ENCODE measurements around the gene IRX6. TPM values are rescaled to one million over a fixed set of nuclear protein-coding genes. Genes with fewer than 3 reads are reported as not detected.

IRX6 gene
- total RNA-seq, result under 1 TPM; 0.27 to 0.28 TPM

DNA sequence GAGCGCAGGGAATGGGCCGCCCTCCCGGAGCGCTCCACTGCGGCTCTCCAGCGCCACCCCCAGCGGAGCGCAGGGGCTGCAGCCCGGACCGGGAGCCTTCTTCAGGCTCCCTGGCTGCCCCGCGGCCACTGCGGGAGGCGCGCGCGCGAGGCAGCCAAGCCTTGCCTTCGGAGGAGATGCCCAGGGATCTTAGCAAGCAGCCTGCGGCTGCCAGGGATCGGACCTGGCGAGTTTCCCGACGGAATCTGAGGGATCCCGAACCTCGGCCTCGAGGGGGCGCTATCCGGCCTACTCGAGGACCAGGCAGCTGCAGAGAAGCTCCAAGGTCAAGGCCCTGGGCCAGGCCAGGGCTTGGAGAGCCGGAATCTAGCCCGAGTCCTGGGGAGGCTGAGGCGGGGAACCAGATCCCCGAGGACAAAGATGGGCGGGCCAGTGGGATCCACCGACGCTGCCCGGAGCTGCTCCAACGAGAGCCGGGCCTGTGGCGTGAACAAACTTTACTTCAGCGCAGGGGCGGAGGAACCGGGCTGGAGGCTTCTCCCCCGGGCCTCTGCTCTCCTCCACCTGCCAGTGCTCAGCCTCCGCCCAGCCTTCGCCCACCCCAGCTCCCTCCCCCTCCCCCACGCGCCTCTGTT, at the start of gene IRX6:
TSS of gene IRX6 (plus strand) at position 567 of the 635 bp plus-strand sequence. CDS start 889 bp downstream, outside the sequence.
- no peak for DNase-seq (ENCODE audit: low spot score)
- Histone ChIP-seq H3K27ac (no peak within 1 kb of the TSS), H3K27me3 (replicated peaks; ENCODE audit: insufficient read depth) (peaks cover 22% of the 10 kb centered on the region), H3K4me1 (replicated peaks) (no peaks in the 10 kb centered on the region), H3K9me3 (no peaks in the 10 kb centered on the region), H3K36me3 (no peaks in the 10 kb centered on the region), H3K4me3 (no peak within 1 kb of the TSS)
- 3% methylated on average over 45 of the region's 49 CpGs for WGBS
- no peak for TF ChIP-seq POLR2A (IDR thresholded peaks at IDR 0.05)
- TF ChIP-seq, protein P1, sequence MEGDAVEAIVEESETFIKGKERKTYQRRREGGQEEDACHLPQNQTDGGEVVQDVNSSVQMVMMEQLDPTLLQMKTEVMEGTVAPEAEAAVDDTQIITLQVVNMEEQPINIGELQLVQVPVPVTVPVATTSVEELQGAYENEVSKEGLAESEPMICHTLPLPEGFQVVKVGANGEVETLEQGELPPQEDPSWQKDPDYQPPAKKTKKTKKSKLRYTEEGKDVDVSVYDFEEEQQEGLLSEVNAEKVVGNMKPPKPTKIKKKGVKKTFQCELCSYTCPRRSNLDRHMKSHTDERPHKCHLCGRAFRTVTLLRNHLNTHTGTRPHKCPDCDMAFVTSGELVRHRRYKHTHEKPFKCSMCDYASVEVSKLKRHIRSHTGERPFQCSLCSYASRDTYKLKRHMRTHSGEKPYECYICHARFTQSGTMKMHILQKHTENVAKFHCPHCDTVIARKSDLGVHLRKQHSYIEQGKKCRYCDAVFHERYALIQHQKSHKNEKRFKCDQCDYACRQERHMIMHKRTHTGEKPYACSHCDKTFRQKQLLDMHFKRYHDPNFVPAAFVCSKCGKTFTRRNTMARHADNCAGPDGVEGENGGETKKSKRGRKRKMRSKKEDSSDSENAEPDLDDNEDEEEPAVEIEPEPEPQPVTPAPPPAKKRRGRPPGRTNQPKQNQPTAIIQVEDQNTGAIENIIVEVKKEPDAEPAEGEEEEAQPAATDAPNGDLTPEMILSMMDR (IDR thresholded peaks at IDR 0.05), result no peak
- no peak for TF ChIP-seq POLR2AphosphoS5 (IDR thresholded peaks at IDR 0.05)
- intact Hi-C loops (cut with DNase I), result no loop called here

DNA sequence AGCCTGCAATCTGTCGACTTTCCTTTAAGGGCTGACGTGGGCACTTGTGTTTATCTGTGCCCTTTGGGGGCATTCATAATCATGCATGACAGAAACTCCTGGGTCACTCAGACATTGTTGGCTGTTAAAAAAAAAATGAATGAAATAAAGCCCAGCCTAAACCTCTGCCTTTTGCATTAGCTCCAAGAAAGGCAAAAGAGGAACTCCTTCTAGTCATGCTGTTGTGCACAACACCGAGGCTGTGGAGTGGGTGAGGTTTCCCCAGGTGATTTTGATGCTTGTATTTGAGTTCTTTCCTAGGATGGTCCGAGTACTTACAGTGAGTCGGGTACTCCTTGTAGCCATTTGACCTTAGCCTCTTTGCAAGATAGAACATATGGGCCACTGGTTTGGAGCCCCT, 49.6 kb upstream of the IRX6 start:
- Histone ChIP-seq H3K27me3 (replicated peaks; ENCODE audit: insufficient read depth) (no peaks in the 10 kb centered on the region), H3K4me3 (no peak overlapping the region), H3K36me3 (no peaks in the 10 kb centered on the region), H3K4me1 (replicated peaks) (no peaks in the 10 kb centered on the region), H3K9me3 (no peaks in the 10 kb centered on the region), H3K27ac (no peak overlapping the region)
- intact Hi-C loops (cut with DNase I), result no loop called here
- TF ChIP-seq POLR2AphosphoS5 (IDR thresholded peaks at IDR 0.05) (no peak), POLR2A (IDR thresholded peaks at IDR 0.05) (no peak)
- TF ChIP-seq, protein P1 (IDR thresholded peaks at IDR 0.05), result no peak
- WGBS, result 82% methylated on average over 5 of the region's 5 CpGs
- DNase-seq (ENCODE audit: low spot score), result no peak

DNA sequence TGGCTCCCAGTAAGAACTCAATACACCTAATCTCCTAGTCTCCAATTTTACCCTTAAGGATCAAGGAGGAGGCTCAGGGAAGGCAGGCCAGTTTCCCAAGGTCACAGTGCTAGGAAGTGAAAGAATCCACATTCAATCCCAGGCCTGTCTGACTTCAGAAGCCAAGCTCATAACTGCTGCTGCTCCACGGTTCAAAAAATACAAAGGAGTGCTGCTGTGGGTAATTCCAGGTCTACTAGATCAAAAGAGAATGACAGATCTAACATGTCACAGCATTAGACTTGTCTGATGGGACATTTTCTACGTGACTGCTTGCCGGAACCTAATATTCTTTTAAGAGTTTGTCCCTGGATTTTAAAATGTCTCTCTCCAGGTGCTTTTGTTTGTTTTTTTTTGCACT, 48.8 kb upstream of the IRX6 start:
- no peak overlapping the region for H3K27ac ChIP-seq

DNA sequence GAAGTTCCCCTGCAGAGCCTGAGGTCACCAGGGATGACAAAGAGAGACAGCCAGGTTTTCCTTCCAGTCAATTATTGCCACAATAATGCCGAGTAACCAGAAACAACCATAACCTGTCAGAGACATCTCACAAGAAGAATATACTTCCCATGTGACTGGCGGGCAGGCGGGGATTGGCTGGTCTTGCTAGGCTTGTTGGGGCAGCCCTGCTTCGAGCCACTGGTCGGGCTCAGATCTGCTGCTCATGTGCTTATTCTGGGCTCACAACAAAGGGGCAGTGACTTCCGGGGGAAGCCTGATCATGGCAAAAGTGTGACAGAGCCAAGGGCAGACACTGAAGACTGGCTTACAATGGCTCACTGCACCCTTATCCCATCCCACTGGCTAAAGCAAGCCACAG, 48.1 kb upstream of the IRX6 start:
- no peaks in the 10 kb centered on the region for H3K36me3 ChIP-seq
- no peaks in the 10 kb centered on the region for H3K9me3 ChIP-seq
- no peak overlapping the region for H3K4me3 ChIP-seq
- no peaks in the 10 kb centered on the region for H3K4me1 ChIP-seq (replicated peaks)
- TF ChIP-seq, protein P1 (IDR thresholded peaks at IDR 0.05), result no peak
- no peak for TF ChIP-seq POLR2AphosphoS5 (IDR thresholded peaks at IDR 0.05)
- no peak for TF ChIP-seq POLR2A (IDR thresholded peaks at IDR 0.05)
- no peak for DNase-seq (ENCODE audit: low spot score)
- intact Hi-C loops (cut with DNase I), result no loop called here
- 50% methylated on average over 6 of the region's 6 CpGs for WGBS
- H3K27me3 ChIP-seq (replicated peaks; ENCODE audit: insufficient read depth), result no peaks in the 10 kb centered on the region
- H3K27ac ChIP-seq, result no peak overlapping the region

More for the DNA sequence above, 48.8 kb upstream of the IRX6 start:
- DNase-seq (ENCODE audit: low spot score), result no peak
- 36% methylated on average over 3 of the region's 3 CpGs for WGBS
- no peaks in the 10 kb centered on the region for H3K9me3 ChIP-seq
- intact Hi-C loops (cut with DNase I), result no loop called here
- H3K27me3 ChIP-seq (replicated peaks; ENCODE audit: insufficient read depth), result no peaks in the 10 kb centered on the region
- no peaks in the 10 kb centered on the region for H3K4me1 ChIP-seq (replicated peaks)
- no peak overlapping the region for H3K4me3 ChIP-seq
- TF ChIP-seq POLR2AphosphoS5 (IDR thresholded peaks at IDR 0.05) (no peak), POLR2A (IDR thresholded peaks at IDR 0.05) (no peak)
- TF ChIP-seq, protein P1 (IDR thresholded peaks at IDR 0.05), result no peak
- H3K36me3 ChIP-seq, result no peaks in the 10 kb centered on the region

DNA sequence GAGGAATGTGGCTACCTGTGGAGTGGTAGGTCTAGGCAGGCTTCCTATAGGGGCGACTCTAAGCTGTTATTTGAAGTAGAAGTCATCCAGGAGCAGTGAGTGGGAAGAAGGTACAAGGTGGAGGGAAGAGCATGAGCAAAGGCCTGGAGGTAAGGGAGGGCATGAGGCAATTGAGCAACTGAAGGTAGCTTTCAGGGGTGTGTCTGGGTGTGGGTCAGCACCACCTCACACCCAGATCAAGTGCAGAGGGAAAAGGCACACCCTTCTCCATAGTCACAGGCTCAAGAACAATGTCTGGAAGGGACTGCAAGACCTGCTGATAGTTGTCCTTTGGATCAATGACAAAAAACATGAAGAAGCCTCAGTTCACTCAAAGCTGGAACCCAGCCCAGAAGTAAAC, 46.5 kb upstream of the IRX6 start:
- H3K4me3 ChIP-seq, result no peak overlapping the region
- H3K27me3 ChIP-seq (replicated peaks; ENCODE audit: insufficient read depth), result no peaks in the 10 kb centered on the region
- no peak overlapping the region for H3K27ac ChIP-seq
- TF ChIP-seq POLR2AphosphoS5 (IDR thresholded peaks at IDR 0.05), result no peak
- TF ChIP-seq, protein P1 (IDR thresholded peaks at IDR 0.05), result no peak
- TF ChIP-seq POLR2A (IDR thresholded peaks at IDR 0.05), result no peak
- no peaks in the 10 kb centered on the region for H3K4me1 ChIP-seq (replicated peaks)
- H3K36me3 ChIP-seq, result no peaks in the 10 kb centered on the region
- WGBS, result 90% methylated on average over 1 of the region's 1 CpG
- intact Hi-C loops (cut with DNase I), result no loop called here
- DNase-seq (ENCODE audit: low spot score), result no peak
- no peaks in the 10 kb centered on the region for H3K9me3 ChIP-seq
